GM18873 (cell line): ENCODE results near the gene EEFSEC.

ENCODE experiments used
- ATAC-seq: cut with Tn5 transposase; IDR thresholded peaks from one replicate; pipeline ENCODE4 v1.9.1; 2021; ENCODE audit warnings: mild to moderate bottlenecking, moderate library complexity, moderate number of reproducible peaks; ENCODE audit not compliant: unreplicated experiment, low FRiP score

EEFSEC gene

GRCh38 chr3:128310286-128311058 is 157.2 kb downstream of the EEFSEC start:
- no peak for ATAC-seq

DNA sequence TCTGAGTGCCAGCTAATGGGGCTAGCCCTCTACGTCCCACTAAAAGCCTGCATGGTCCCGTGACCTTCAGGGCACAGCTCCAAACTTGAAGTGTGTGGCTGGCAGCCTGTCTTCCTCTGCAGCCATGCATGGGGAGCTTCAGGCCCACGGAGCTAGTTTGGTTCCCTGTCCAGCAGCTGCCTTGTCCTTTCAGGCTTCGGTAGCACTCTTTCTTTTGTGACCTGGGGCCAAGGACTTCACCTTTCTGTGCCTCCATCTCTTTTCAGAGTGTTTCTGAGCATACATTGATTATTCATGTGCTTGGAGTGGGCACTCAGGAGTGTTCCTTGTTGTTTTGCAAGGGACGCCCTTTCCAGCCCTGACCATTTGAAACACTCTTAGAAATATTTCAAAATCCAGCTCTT is 158.2 kb downstream of the EEFSEC start:
- ATAC-seq, result no peak

- ATAC-seq, result no peak
Observed at GRCh38 chr3:128312271-128312670, 159.0 kb downstream of the EEFSEC start.

- ATAC-seq, result no peak
Observed at GRCh38 chr3:128313071-128313725, 159.9 kb downstream of the EEFSEC start.

- no peak for ATAC-seq
Observed at GRCh38 chr3:128313935-128314334, 160.7 kb downstream of the EEFSEC start.

DNA sequence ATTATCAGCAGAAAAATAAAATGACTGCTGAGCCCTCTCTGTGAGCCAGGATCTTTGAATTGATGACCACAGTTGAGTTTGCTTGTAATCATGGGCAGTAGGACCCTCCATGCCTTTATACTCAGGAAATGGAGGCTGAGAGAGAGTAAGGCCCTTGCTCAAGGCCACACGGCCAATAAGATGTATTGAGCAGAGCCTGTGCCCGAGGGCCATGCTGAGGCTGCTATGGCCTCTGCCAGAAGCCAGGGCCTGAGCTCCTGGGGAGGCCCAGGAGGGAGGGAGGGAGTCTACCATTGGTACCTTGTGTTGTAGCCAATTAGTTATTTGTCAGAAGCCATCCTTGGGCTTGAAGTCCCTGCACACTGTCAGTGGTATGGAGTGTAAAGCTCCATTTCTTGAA is 162.0 kb downstream of the EEFSEC start:
- ATAC-seq, result no peak

DNA sequence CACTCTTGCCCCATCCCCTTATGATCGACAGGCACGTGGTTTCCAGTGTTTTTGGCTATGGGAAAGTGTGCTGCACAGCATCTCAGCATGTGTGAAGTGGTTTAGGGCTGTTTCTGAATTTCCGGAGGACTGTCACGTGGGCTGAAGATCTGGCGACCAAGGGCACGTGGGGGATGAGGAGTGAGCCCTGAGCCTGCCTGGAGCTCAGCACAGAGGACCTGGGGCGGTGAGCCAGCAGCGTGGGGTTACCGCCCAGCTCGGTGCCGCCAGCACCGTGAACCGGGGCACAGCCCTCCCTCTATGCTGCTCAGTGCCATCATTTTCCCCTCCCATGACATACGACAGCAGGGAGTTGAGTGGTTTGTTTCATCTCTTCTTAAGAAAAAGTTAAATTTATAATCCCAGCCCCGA is 163.2 kb downstream of the EEFSEC start:
- ATAC-seq, result no peak

- no peak for ATAC-seq
Observed at GRCh38 chr3:128317101-128317697, 163.9 kb downstream of the EEFSEC start.

GRCh38 chr3:128317698-128318231 is 164.5 kb downstream of the EEFSEC start:
- ATAC-seq, result no peak

DNA sequence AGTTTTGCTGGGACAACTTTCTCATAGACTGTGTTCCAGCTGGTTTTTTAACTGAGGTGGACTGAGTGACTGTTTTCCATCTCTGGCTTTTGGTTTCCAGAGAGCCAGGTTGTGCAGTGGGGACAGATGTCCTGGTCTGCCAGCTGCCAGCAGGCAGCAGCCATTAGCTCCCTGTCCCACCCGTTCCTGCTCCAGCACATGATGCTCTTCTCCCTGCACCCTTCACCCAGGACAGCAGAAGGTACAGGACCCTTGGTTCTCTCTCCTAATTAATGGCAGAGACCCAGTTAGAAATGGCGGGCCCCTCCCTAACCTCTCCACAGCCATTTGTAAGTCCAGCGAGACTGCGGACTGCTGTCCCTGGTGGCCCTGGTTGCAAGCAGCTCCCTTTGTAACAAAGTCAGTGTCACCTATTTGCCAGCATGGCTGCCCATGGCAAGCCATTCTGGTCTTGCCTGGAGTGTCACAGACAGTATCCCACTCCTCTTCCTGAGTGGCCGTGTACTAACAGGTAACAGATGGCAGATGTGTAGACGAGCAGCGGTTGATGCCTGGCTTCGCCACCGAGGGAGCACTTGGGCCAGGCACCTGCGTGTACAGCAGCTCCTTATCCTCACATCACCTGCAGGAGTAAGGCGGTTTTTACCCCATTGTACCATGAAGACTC is 165.1 kb downstream of the EEFSEC start:
- no peak for ATAC-seq

DNA sequence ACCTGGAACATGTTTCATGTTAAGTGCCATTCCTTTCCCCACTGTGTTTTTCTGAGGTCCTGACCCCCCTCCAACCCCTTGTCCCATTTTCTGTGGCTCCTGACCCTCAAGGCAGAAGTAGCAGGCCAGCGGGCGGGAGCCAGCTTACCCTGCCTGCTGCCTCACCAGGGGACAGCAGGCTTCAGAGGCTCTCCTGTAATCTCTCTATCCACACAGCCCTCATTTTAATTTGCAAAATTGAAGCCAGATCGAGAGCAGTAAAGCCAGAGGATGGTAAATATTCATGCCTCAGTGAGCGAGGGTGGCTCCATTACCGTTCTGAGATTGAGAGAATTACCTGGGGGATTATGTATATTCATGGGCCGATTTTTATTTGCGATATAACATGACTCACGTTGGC is 165.8 kb downstream of the EEFSEC start:
- ATAC-seq, result no peak

DNA sequence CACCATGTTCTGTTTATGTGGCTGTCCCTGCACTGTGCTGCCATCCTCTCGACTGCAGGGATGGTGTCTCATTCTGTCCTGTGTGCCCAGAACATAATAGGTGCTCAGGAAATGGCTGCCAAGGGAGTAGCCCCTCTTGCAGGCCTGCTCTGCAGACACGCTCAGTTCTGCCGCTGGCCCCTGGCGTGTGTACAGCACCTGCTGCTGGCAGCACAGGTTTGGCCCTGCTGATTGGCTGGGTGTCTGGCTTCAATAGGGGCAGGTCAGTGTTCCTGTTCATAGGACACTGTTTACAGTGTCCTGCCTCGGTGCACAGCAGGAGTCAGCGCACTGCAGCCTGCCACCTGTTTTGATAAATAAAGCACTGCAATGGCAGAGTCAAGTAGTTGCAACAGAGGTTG is 166.5 kb downstream of the EEFSEC start:
- no peak for ATAC-seq

GRCh38 chr3:128320551-128321340 is 167.5 kb downstream of the EEFSEC start:
- no peak for ATAC-seq

- ATAC-seq, result no peak
Observed at GRCh38 chr3:128321418-128321817, 168.1 kb downstream of the EEFSEC start.

DNA sequence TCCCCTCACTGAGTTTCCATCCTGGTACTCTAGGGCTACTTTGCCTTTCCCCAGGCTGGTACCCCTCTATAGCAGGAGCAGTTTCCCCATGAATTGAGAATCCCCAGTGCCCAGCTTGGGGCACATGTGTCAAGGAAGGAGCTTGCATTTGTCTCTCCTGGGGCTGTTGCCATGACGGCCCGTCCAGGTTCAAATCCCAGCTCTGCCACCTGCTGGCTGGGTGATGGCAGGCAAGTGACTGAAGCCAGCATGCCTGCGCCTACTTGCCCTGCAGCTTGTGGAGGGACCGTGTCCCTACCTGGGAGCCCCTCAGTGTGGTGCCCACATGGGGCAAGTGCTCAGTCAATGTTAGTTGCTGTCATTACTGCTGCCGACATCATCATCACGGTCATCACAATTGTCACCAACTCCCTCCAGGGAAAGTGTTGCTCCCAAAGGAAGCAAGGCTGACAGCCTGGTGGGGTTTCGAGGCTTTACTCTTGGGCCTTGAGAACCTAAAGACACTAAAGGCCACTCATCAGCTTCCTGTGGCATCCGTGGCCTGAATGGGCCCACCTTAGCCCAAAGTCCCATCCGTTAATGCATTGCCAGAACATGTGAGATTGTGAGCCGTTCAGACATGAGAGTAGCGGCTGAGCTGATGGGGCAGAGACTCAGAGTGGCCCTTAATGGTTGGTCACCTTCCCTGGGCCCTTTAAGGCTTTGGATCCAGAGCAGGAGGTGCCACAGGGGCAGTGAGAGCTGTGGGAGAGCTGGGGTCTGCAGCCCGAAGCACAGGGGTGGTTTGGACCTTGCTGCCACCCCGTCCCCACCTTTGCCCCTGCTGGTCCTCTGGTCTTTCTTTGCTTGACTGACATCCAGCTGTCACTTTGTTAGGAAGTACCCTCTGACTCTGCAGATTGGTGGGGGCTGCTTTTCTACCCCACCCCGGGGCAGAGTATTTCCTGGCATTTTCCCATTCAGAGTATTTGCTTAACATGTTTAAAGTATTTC is 169.0 kb downstream of the EEFSEC start:
- ATAC-seq, result no peak

DNA sequence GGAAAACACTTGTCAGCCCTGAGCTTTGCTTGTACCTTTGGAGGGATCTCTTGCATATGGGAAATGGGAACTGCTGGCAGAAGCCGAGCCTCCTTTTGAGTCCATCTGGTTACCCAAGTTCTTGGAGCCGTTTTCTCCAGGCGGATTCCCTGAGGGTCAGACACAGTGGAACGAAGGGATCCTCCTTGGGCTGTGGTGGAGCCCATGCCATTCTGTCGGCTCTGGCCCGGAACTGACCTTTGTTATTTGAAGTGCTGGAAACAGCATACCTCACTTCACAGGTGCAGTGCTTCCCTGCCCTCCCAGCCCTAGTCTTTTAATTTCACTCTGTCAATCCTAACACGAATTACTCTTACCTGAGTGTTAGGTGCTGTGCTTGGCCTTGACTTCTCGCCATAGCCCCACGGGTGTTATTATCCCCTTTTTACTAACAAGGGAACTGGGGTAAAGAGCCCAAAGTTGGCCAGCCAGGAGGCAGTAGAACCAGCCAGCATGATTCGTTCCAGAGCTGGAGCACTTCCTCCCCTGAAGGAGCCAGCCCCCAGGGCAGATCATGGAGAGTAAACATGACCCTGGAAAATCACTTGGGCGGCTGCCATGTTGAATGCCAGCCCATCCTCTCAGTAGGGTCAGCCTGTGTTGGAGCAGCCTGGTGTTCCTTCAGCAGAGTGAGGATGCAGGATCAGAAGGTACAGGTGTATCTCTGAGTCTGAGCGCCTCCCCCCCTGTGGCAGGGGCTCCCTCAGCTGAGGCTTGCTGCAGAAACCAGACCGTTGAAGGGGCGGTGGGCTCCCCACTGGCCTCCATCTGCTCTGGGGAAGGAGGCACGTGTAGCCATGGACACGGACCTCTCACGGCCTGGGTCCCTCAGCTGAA is 170.2 kb downstream of the EEFSEC start:
- no peak for ATAC-seq

DNA sequence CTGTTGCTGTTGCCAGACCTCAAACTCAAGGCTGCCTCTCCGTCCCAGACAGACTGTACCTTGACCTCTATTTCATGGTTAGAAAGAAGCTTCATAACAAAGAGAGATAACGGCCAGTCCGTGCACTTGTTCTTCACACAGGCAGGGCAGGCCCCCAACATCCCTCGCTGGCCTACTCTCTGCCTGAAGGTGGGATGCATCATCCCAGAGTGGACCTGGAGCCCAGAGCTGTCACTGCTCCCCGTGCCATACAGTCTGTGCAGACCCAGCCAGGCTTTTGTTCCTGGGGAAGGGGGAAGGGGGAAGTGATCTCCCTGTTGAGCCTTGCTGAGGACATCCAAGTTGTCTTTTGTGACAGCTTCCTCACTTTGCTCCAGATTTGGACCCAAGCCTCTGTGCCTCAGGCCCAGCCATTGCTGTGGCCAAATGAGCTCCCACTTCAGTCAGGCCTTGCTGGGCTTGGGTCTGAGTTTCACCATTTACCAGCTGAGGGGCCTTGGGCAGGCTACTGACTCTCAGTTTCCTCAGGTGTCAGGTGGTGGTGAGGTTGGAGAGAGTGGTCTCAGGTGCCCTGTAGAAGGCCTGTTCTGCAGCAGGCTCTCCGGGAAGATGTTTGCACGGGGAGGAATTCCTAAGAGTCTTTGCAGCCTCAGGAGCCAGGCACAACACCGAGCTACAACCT is 171.8 kb downstream of the EEFSEC start:
- ATAC-seq, result no peak
